ENCODE data around the gene CYB5D1.
A peak's percentile ranks its signal among the peaks of the same experiment; 100 is the strongest.

The CYB5D1 gene

DNA sequence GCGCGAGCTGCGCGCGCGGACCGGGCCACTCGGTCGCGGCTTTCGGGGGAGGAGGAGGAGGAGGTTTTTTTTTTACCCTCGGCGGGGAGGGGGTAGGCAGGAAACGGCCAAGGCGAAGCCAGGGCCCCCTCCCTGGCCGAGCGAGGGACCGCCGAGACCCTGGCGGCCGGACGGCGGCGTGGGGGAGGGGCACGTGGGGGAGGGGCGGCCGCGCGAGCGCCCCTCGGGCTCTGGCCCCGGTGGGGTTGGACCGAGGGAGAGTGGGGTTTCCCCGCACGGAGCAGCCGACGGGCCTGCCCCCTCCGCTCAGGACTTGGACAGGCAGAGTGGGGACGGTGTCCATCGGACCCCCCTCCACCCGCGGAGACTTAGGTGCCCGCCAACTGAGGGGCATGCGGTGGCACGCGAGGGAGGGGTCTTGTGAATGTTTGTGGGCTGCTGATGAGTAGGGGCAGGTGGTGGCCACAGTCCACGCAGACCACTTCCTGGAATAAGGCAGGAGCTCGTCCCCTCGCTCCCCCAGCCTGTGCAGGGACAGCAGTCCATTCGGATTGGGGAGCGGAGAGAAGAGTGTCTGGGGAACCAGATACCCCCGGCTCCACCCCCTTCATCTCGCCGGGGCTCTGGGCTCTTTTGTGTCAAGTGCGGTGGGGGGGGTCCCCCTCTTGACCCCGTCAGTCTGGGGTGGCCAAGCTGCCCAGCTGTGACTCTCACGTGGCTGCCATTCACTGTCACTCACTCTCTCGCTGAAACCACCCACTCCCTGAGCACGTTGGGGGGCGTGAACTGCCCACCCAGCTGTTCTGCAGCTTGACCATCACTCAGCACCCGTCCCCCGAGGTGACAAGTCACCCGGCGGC lies 27.8 kb downstream of the CYB5D1 start:
- DNase-seq (ENCODE audit: low spot score), result peak; percentile 78

DNA sequence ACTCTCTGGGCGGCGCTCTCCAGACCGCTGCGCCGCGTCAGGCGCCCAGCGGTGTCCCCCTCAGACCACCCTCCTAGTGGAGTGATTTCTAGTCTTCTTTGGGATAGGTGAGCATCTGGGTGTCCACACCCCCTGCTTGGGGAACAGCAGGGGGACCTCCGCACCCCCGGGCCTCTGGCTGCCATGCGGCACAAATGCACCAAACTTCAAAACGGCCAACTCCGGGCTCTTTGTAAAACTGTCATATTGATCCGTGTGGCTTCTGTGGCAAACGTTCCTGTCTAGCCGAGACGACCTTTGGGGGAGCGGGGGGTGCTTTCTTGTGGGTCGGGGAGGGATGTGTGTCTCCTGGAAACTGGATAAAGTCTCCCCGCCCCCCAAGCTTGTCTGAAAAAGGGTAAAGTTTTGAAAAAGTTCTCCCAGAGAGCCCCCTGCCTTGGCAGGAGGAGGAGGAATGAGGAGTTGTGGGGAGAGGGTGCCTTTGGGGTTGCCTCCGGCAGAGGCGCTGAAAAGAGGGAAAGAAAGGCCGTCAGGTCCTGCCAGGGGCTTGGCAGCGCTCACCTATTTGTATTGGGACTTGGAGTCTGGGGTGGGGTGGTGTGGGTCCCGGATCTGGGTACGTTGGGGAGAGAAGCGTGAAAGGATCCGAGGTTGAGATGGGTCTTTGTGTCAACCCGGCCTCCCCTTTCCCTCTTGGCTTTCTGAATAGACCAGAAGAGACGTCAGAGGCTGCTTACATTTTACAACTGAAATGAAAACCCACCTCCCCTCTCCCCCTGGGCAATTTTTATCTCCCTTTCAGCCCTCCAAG lies 28.6 kb downstream of the CYB5D1 start:
- DNase-seq (ENCODE audit: low spot score), result no peak

- DNase-seq (ENCODE audit: low spot score), result no peak
Measured at GRCh38 chr17:7887038-7887481, 29.3 kb downstream of the CYB5D1 start.

GRCh38 chr17:7887482-7888183 lies 29.8 kb downstream of the CYB5D1 start:
- DNase-seq (ENCODE audit: low spot score), result peak; percentile 95

GRCh38 chr17:7888184-7888920 lies 30.5 kb downstream of the CYB5D1 start, which contains the start of gene CHD3:
TSS of gene CHD3 (plus strand) at chr17:7888789. CDS start at chr17:7889001, 212 bp downstream.
- DNase-seq (ENCODE audit: low spot score), result no peak

DNA sequence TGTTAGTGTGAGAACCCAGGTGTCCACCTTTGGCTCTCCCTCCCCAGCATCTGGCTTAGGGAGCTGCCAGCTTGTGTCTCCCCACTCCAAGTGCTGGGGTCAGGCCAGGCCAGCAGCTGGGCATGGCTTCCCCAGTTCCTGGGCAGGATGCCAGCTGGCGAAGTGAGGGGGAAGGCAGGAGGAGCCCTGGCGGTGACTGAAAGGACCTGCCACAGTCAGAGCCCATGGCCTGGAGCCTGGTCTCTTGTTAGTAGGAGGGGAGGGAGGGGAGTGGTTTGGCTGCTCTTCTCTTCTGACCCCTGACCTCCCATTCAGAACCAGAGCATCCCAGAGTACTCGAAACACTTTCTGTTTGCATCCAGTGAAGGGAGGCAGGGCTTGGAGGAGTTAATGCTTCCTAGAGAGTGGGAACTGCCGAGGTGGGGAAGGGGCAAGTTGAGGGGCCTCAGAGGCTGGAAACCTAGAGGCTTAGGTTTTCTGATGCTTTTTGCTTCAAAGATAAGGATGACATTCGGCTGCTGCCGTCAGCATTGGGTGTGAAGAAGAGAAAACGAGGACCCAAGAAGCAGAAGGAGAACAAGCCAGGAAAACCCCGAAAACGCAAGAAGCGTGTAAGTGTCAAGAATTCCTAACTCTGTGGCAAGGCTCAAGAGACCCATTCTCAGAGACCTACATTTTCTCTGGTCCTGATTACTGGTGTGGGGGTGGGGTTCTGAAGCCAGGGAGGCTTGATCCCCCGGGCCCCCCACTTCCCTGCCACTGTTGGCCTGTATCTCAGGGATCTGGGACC lies 31.6 kb downstream of the CYB5D1 start:
- DNase-seq (ENCODE audit: low spot score), result peak; percentile 92

DNA sequence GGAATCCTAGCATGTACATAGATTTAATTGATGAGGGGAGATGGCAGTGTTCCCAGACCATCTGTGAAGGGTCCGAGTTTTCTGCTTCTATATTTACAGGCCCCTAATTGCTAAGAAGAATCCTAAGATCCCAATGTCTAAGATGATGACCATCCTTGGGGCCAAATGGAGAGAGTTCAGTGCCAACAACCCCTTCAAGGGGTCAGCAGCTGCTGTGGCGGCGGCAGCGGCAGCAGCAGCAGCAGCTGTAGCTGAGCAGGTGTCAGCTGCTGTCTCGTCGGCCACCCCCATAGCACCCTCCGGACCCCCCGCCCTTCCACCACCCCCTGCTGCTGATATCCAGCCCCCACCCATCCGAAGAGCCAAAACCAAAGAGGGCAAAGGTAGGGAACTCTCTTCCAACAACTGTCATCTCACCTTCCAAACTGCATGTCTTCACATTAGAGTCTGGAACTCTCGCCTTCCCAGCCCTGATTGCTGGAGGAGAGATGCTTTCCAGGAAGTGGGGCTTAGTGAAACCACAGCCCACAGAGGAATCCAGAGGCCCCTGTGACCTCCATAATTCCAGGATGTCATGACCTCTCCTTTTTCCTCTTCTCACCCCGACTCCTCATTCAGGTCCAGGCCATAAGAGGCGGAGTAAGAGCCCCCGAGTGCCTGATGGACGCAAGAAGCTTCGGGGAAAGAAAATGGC lies 35.5 kb downstream of the CYB5D1 start:
- no peak for DNase-seq (ENCODE audit: low spot score)

- no peak for DNase-seq (ENCODE audit: low spot score)
Measured at GRCh38 chr17:7894226-7894625, 36.4 kb downstream of the CYB5D1 start.

- no peak for DNase-seq (ENCODE audit: low spot score)
Measured at GRCh38 chr17:7894866-7895265, 37.1 kb downstream of the CYB5D1 start.

GRCh38 chr17:7897090-7897489 lies 39.3 kb downstream of the CYB5D1 start:
- DNase-seq (ENCODE audit: low spot score), result no peak

DNA sequence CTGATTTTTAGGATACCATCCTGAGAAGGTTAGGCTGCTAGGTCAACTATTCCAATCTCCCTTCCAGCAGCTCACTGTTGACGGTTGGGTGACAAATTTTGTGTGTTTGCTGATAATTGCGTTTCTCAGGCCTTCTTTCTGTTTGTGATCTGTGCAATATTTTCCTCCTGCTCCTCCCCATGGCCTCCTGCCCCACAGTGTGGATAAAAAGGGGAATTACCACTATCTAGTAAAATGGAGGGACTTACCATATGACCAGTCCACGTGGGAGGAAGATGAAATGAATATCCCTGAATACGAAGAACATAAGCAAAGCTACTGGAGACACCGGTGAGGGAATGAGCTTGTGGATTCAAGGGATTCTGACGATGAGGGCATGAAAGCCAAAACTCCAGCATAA lies 40.0 kb downstream of the CYB5D1 start:
- DNase-seq (ENCODE audit: low spot score), result no peak

DNA sequence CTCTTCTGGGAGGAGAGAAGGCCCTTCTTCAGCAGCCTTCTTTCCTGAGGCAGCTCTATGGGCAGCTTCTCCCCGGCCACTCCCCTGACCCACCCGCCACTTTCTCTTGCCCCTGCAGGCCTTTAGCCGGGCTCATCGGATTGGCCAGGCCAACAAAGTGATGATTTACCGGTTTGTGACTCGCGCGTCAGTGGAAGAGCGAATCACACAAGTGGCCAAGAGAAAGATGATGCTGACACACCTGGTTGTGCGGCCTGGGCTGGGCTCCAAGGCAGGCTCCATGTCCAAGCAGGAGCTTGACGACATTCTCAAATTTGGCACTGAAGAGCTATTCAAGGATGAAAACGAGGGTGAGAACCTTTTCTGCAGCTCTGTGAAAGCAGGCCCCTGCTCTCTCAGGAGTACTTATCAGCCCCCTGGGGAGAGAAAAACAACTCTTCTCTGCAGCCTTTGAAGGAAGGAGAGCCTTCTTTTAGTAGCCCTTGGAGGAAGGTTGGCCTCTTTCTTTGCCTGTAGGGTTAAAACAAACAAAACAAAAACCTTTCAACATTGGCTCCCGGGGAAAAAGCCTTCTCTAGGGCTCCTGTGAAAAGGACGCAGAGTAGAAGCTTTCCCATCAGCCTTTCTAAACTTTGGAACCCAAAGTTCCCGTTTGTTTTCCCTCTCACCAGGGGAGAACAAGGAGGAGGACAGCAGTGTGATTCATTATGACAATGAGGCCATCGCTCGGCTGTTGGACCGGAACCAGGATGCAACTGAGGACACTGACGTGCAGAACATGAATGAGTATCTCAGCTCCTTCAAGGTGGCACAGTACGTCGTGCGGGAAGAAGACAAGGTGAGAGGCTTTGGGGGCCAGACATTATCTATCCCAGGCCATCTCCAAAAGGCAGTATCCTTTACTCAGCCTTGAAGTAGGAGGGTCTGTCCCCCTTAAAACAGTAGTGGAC lies 45.6 kb downstream of the CYB5D1 start:
- DNase-seq (ENCODE audit: low spot score), result no peak

DNA sequence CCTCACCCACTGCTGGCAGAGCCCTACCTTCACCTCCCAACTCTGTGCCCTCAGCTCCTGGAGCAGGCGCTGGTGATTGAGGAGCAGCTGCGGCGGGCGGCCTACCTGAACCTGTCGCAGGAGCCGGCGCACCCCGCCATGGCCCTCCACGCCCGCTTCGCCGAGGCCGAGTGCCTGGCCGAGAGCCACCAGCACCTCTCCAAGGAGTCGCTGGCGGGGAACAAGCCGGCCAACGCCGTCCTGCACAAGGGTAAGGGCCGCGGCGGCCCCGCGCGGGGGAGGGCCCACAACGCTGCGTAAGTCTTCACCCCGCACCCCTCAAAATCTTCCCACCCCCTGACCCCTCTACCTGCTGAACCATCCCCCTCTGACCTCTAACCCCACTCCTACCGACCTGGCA lies 51.3 kb downstream of the CYB5D1 start:
- no peak for DNase-seq (ENCODE audit: low spot score)

GRCh38 chr17:7910281-7910680 lies 52.5 kb downstream of the CYB5D1 start:
- DNase-seq (ENCODE audit: low spot score), result no peak

- no peak for DNase-seq (ENCODE audit: low spot score)
Measured at GRCh38 chr17:7910711-7911110, 52.9 kb downstream of the CYB5D1 start.

- DNase-seq (ENCODE audit: low spot score), result no peak
Measured at GRCh38 chr17:7911116-7911515, 53.3 kb downstream of the CYB5D1 start.

All from left forelimb (tissue), 1 donor.